ENCODE data around the gene SNX18. TPM values are rescaled to one million over a fixed set of nuclear protein-coding genes. Genes with fewer than 3 reads are reported as not detected.

The SNX18 gene
- total RNA-seq, 2 donors from 2014 or later = 19.7 to 20.5 TPM

GRCh38 chr5:54551292-54551691 is 33.7 kb downstream of the SNX18 start:
- WGBS, 2 experiments (ENCODE audit: insufficient coverage in 1 of 2, insufficient read length in 1 of 2) = 90 to 95% methylated on average over 7 to 8 of the region's 8 CpGs
- Histone ChIP-seq H3K9ac (ENCODE audit: extremely low read depth, low read length, poor library complexity, severe bottlenecking) (no peak overlapping the region), H3K27me3 (ENCODE audit: control insufficient read depth, insufficient read depth, low read length, poor library complexity, severe bottlenecking) (no peaks in the 10 kb centered on the region), H3K36me3 (ENCODE audit: control insufficient read depth, insufficient read depth, low read length) (peaks cover 23% of the 10 kb centered on the region), H3K9me3 (ENCODE audit: control insufficient read depth, low read length) (no peaks in the 10 kb centered on the region), H3K4me3 (ENCODE audit: low read length) (no peak overlapping the region), H3K4me1 (ENCODE audit: control insufficient read depth, insufficient read depth, low read length) (no peaks in the 10 kb centered on the region), H3K27ac (ENCODE audit: low read depth, low read length) (no peak overlapping the region)
- Mint-ChIP-seq H3K9me3 (no peaks in the 10 kb centered on the region), H3K27ac (no peak overlapping the region), H3K36me3 (ENCODE audit: low read depth) (peaks cover 6% of the 10 kb centered on the region), H3K4me1 (no peaks in the 10 kb centered on the region), H3K4me3 (no peak overlapping the region), H3K27me3 (ENCODE audit: insufficient read depth) (no peaks in the 10 kb centered on the region)
- TF ChIP-seq CTCF (conservative IDR thresholded peaks at IDR 0.05) = no peak
- no peak for DNase-seq

GRCh38 chr5:54551926-54552325 is 34.4 kb downstream of the SNX18 start:
- H3K27ac ChIP-seq (ENCODE audit: low read depth, low read length) = no peak overlapping the region
- H3K9me3 ChIP-seq (ENCODE audit: control insufficient read depth, low read length) = no peaks in the 10 kb centered on the region
- TF ChIP-seq CTCF (conservative IDR thresholded peaks at IDR 0.05) = no peak
- H3K27me3 Mint-ChIP-seq (ENCODE audit: insufficient read depth) = no peaks in the 10 kb centered on the region
- H3K9me3 Mint-ChIP-seq = no peaks in the 10 kb centered on the region
- H3K4me3 ChIP-seq (ENCODE audit: low read length) = no peak overlapping the region
- no peaks in the 10 kb centered on the region for H3K4me1 Mint-ChIP-seq
- H3K36me3 ChIP-seq (ENCODE audit: control insufficient read depth, insufficient read depth, low read length) = peaks cover 17% of the 10 kb centered on the region
- no peak overlapping the region for H3K27ac Mint-ChIP-seq
- no peak overlapping the region for H3K4me3 Mint-ChIP-seq
- WGBS, 2 experiments (ENCODE audit: insufficient coverage in 1 of 2, insufficient read length in 1 of 2) = 95 to 100% methylated on average over 4 to 11 of the region's 11 CpGs
- no peak overlapping the region for H3K9ac ChIP-seq (ENCODE audit: extremely low read depth, low read length, poor library complexity, severe bottlenecking)
- H3K36me3 Mint-ChIP-seq (ENCODE audit: low read depth) = peaks cover 6% of the 10 kb centered on the region
- H3K4me1 ChIP-seq (ENCODE audit: control insufficient read depth, insufficient read depth, low read length) = no peaks in the 10 kb centered on the region
- no peaks in the 10 kb centered on the region for H3K27me3 ChIP-seq (ENCODE audit: control insufficient read depth, insufficient read depth, low read length, poor library complexity, severe bottlenecking)
- DNase-seq = no peak

- no peak overlapping the region for H3K4me3 Mint-ChIP-seq
- H3K4me3 ChIP-seq (ENCODE audit: low read length) = no peak overlapping the region
- 94 to 95% methylated on average over 6 to 7 of the region's 7 CpGs for WGBS, 2 experiments (ENCODE audit: insufficient coverage in 1 of 2, insufficient read length in 1 of 2)
Measured at GRCh38 chr5:54552446-54552845, 34.9 kb downstream of the SNX18 start.

More at GRCh38 chr5:54552446-54552845, 34.9 kb downstream of the SNX18 start:
- no peaks in the 10 kb centered on the region for H3K4me1 ChIP-seq (ENCODE audit: control insufficient read depth, insufficient read depth, low read length)
- TF ChIP-seq CTCF (conservative IDR thresholded peaks at IDR 0.05) = no peak
- H3K36me3 Mint-ChIP-seq (ENCODE audit: low read depth) = peaks cover 5% of the 10 kb centered on the region
- DNase-seq = no peak
- H3K27me3 Mint-ChIP-seq (ENCODE audit: insufficient read depth) = no peaks in the 10 kb centered on the region
- H3K27me3 ChIP-seq (ENCODE audit: control insufficient read depth, insufficient read depth, low read length, poor library complexity, severe bottlenecking) = no peaks in the 10 kb centered on the region
- no peak overlapping the region for H3K9ac ChIP-seq (ENCODE audit: extremely low read depth, low read length, poor library complexity, severe bottlenecking)
- no peak overlapping the region for H3K27ac ChIP-seq (ENCODE audit: low read depth, low read length)
- H3K9me3 ChIP-seq (ENCODE audit: control insufficient read depth, low read length) = no peaks in the 10 kb centered on the region
- no peaks in the 10 kb centered on the region for H3K4me1 Mint-ChIP-seq
- no peaks in the 10 kb centered on the region for H3K9me3 Mint-ChIP-seq
- H3K27ac Mint-ChIP-seq = no peak overlapping the region
- H3K36me3 ChIP-seq (ENCODE audit: control insufficient read depth, insufficient read depth, low read length) = peaks cover 12% of the 10 kb centered on the region

All from endodermal cell (in vitro differentiated cells).